ENCODE measurements around the gene WDR59. TPM values are rescaled to one million over a fixed set of nuclear protein-coding genes. Genes with fewer than 3 reads are reported as not detected.
"Not testable (repeated sequence)": the region's sequence is repeated elsewhere in the genome, so short reads cannot be mapped to it uniquely, and the experiment has no call there.

WDR59 gene
- total and polyA plus RNA-seq, 5 donors, result 17.4 to 62.3 (median 44.5) TPM

- Histone ChIP-seq H3K4me1 (ENCODE audit: control insufficient read depth, insufficient read depth, low read length) (no peaks in the 10 kb centered on the region), H3K9me3 (ENCODE audit: control insufficient read depth, low read length) (no peaks in the 10 kb centered on the region), H3K27ac (ENCODE audit: low read length) (no peak overlapping the region), H3K27me3 (ENCODE audit: control insufficient read depth, insufficient read depth) (no peaks in the 10 kb centered on the region), H3K4me3 (ENCODE audit: low read length) (no peak overlapping the region)
- ATAC-seq (no peak), DNase-seq (no peak)
- intact Hi-C loops (cut with DNase I), result no loop called here
- WGBS, result 91% methylated on average over 3 of the region's 3 CpGs
These were observed 53.5 kb downstream of the WDR59 start for GRCh38 chr16:74931445-74931844.

- Histone ChIP-seq H3K9me3 (ENCODE audit: control insufficient read depth, low read length) (no peaks in the 10 kb centered on the region), H3K27me3 (ENCODE audit: control insufficient read depth, insufficient read depth) (no peaks in the 10 kb centered on the region), H3K27ac (ENCODE audit: low read length) (no peak overlapping the region), H3K4me1 (ENCODE audit: control insufficient read depth, insufficient read depth, low read length) (no peaks in the 10 kb centered on the region), H3K4me3 (ENCODE audit: low read length) (no peak overlapping the region)
- ATAC-seq (no peak), DNase-seq (no peak)
- WGBS, result over 99% methylated on average over 2 of the region's 2 CpGs
- intact Hi-C loops (cut with DNase I), result no loop called here
These were observed 55.3 kb downstream of the WDR59 start for GRCh38 chr16:74929636-74930035.

- Histone ChIP-seq H3K27me3 (ENCODE audit: control insufficient read depth, insufficient read depth) (no peaks in the 10 kb centered on the region), H3K9me3 (ENCODE audit: control insufficient read depth, low read length) (no peaks in the 10 kb centered on the region), H3K27ac (ENCODE audit: low read length) (no peak overlapping the region), H3K4me1 (ENCODE audit: control insufficient read depth, insufficient read depth, low read length) (no peaks in the 10 kb centered on the region), H3K4me3 (ENCODE audit: low read length) (no peak overlapping the region)
- DNase-seq (no peak), ATAC-seq (no peak)
- intact Hi-C loops (cut with DNase I), result no loop called here
- WGBS, result 81% methylated on average over 3 of the region's 3 CpGs
These were observed 58.1 kb downstream of the WDR59 start for GRCh38 chr16:74926805-74927204.

- Histone ChIP-seq H3K4me1 (ENCODE audit: control insufficient read depth, insufficient read depth, low read length) (no peaks in the 10 kb centered on the region), H3K27me3 (ENCODE audit: control insufficient read depth, insufficient read depth) (no peaks in the 10 kb centered on the region), H3K9me3 (ENCODE audit: control insufficient read depth, low read length) (no peaks in the 10 kb centered on the region), H3K27ac (ENCODE audit: low read length) (no peak overlapping the region), H3K4me3 (ENCODE audit: low read length) (no peak overlapping the region)
- intact Hi-C loops (cut with DNase I), result no loop called here
- ATAC-seq (peak; percentile 45 to 71), DNase-seq (no peak)
- WGBS, result 68% methylated on average over 10 of the region's 10 CpGs
These were observed 61.0 kb downstream of the WDR59 start for GRCh38 chr16:74923766-74924460.

GRCh38 chr16:74922150-74923138 lies 62.5 kb downstream of the WDR59 start:
- 77% methylated on average over 11 of the region's 11 CpGs for WGBS
- H3K27ac ChIP-seq (ENCODE audit: low read length), result no peak overlapping the region
- ATAC-seq, result peak; percentile 59 to 86

GRCh38 chr16:74921051-74921450 lies 63.9 kb downstream of the WDR59 start:
- ATAC-seq (no peak), DNase-seq (no peak)
- Histone ChIP-seq H3K27ac (ENCODE audit: low read length) (no peak overlapping the region), H3K4me3 (ENCODE audit: low read length) (no peak overlapping the region), H3K27me3 (ENCODE audit: control insufficient read depth, insufficient read depth) (no peaks in the 10 kb centered on the region), H3K4me1 (ENCODE audit: control insufficient read depth, insufficient read depth, low read length) (no peaks in the 10 kb centered on the region), H3K9me3 (ENCODE audit: control insufficient read depth, low read length) (no peaks in the 10 kb centered on the region)
- WGBS, result 90% methylated on average over 3 of the region's 3 CpGs
- intact Hi-C loops (cut with DNase I), result no loop called here

More at GRCh38 chr16:74922150-74923138, 62.5 kb downstream of the WDR59 start:
- Histone ChIP-seq H3K4me1 (ENCODE audit: control insufficient read depth, insufficient read depth, low read length) (no peaks in the 10 kb centered on the region), H3K9me3 (ENCODE audit: control insufficient read depth, low read length) (no peaks in the 10 kb centered on the region), H3K4me3 (ENCODE audit: low read length) (no peak overlapping the region), H3K27me3 (ENCODE audit: control insufficient read depth, insufficient read depth) (no peaks in the 10 kb centered on the region)
- peak; percentile 25 to 69 (median 60) for DNase-seq
- intact Hi-C loops (cut with DNase I), result no loop called here

- Histone ChIP-seq H3K27ac (ENCODE audit: low read length) (no peak overlapping the region), H3K4me3 (ENCODE audit: low read length) (no peak overlapping the region), H3K27me3 (ENCODE audit: control insufficient read depth, insufficient read depth) (no peaks in the 10 kb centered on the region), H3K4me1 (ENCODE audit: control insufficient read depth, insufficient read depth, low read length) (no peaks in the 10 kb centered on the region), H3K9me3 (ENCODE audit: control insufficient read depth, low read length) (peaks cover 2% of the 10 kb centered on the region)
- no peak for DNase-seq
- intact Hi-C loops (cut with DNase I), result no loop called here
- no peak for ATAC-seq
- 91% methylated on average over 6 of the region's 6 CpGs for WGBS
These were observed 75.3 kb downstream of the WDR59 start for GRCh38 chr16:74909665-74910064.

GRCh38 chr16:74908759-74909158 lies 76.2 kb downstream of the WDR59 start:
- DNase-seq; intact Hi-C loops (cut with DNase I); H3K27ac ChIP-seq (ENCODE audit: low read length); ATAC-seq; H3K9me3 ChIP-seq (ENCODE audit: control insufficient read depth, low read length); H3K4me1 ChIP-seq (ENCODE audit: control insufficient read depth, insufficient read depth, low read length); H3K4me3 ChIP-seq (ENCODE audit: low read length); H3K27me3 ChIP-seq (ENCODE audit: control insufficient read depth, insufficient read depth): not testable (repeated sequence)
- WGBS, result 94% methylated on average over 7 of the region's 8 CpGs

- Histone ChIP-seq H3K4me1 (ENCODE audit: control insufficient read depth, insufficient read depth, low read length) (no peaks in the 10 kb centered on the region), H3K4me3 (ENCODE audit: low read length) (peak overlapping the region; percentile 59), H3K27ac (ENCODE audit: low read length) (peak overlapping the region; percentile 87), H3K27me3 (ENCODE audit: control insufficient read depth, insufficient read depth) (no peaks in the 10 kb centered on the region), H3K9me3 (ENCODE audit: control insufficient read depth, low read length) (no peaks in the 10 kb centered on the region)
- DNase-seq, result no peak
- WGBS, result 78% methylated on average over 12 of the region's 12 CpGs
- ATAC-seq, result peak in 1 of 2 donors; percentile 56
- intact Hi-C loops (cut with DNase I), result no loop called here
These were observed 80.8 kb downstream of the WDR59 start for GRCh38 chr16:74903901-74904678.

- no peaks in the 10 kb centered on the region for H3K4me1 ChIP-seq (ENCODE audit: control insufficient read depth, insufficient read depth, low read length)
- 73% methylated on average over 1 of the region's 1 CpG for WGBS
- no peaks in the 10 kb centered on the region for H3K9me3 ChIP-seq (ENCODE audit: control insufficient read depth, low read length)
- no peak overlapping the region for H3K27ac ChIP-seq (ENCODE audit: low read length)
- ATAC-seq (peak; percentile 70 to 84), DNase-seq (no peak)
- H3K27me3 ChIP-seq (ENCODE audit: control insufficient read depth, insufficient read depth), result no peaks in the 10 kb centered on the region
- intact Hi-C loops (cut with DNase I), result no loop called here
- H3K4me3 ChIP-seq (ENCODE audit: low read length), result peak overlapping the region; percentile 3
These were observed 81.8 kb downstream of the WDR59 start for GRCh38 chr16:74903120-74903519.
